Stomach (tissue), 9 donors: ENCODE results near the gene SIGLEC8. TPM values are rescaled to one million over a fixed set of nuclear protein-coding genes. Genes with fewer than 3 reads are reported as not detected.

Source experiments
- DNase-seq, 2 donors: peaks; one replicate each; pipeline versions ENCODE4 v3.0.0 to v3.0.0-alpha.2; 2013 to 2019
- H3K27ac ChIP-seq, 5 donors: fragments of 200-600 bp in 4 of 5; sonication (generic) in 4 of 5; one replicate each; pipeline ENCODE4 v1.5.1; 2013 to 2019; ENCODE audit warnings: mild to moderate bottlenecking in 1 of 5, moderate library complexity in 1 of 5
- H3K27me3 ChIP-seq, 3 donors: fragments of 200-600 bp; sonication (generic); one replicate each; pipeline ENCODE4 v1.5.1; 2017 to 2019; ENCODE audit warnings: mixed run types in 1 of 3
- H3K36me3 ChIP-seq, 4 donors: fragments of 200-600 bp; sonication (generic); 1 replicate in 3 of 4; 2 replicates in 1 of 4; pipeline ENCODE4 v1.5.1; 2016 to 2019
- H3K4me1 ChIP-seq, 4 donors: fragments of 200-600 bp; sonication (generic); one replicate each; pipeline ENCODE4 v1.5.1; 2016 to 2019
- H3K4me3 ChIP-seq, 4 donors: fragments of 200-600 bp; sonication (generic) in 3 of 4; one replicate each; pipeline ENCODE4 v1.5.1; 2016 to 2019; ENCODE audit warnings: mild to moderate bottlenecking in 1 of 4
- H3K9me3 ChIP-seq, 4 donors: fragments of 200-600 bp; sonication (generic); one replicate each; pipeline ENCODE4 v1.5.1; 2016 to 2019
- CTCF ChIP-seq, 7 experiments: fragments of 450-650 bp in 4 of 7; fragments of 200-600 bp in 3 of 7; sonication (generic) in 3 of 7; IDR thresholded peaks; one replicate each; pipeline ENCODE4 v1.5.1; 2016 to 2019; ENCODE audit warnings: antibody characterized with exemption in 7 of 7, control low read depth in 2 of 7, mild to moderate bottlenecking in 1 of 7
- EP300 ChIP-seq: sonication (generic); formaldehyde crosslinking; IDR thresholded peaks from one replicate; pipeline ENCODE4 v1.6.1; 2017; ENCODE audit warnings: antibody characterized with exemption
- POLR2A ChIP-seq, 4 donors: fragments of 450-650 bp; IDR thresholded peaks; one replicate each; pipeline ENCODE4 v1.6.1; 2016; ENCODE audit warnings: antibody characterized with exemption in 4 of 4, control low read depth in 2 of 4, mild to moderate bottlenecking in 1 of 4, moderate library complexity in 1 of 4
- POLR2AphosphoS5 ChIP-seq, 3 donors: sonication (generic); formaldehyde crosslinking; IDR thresholded peaks; one replicate each; pipeline ENCODE4 v1.6.1; 2016; ENCODE audit warnings: antibody characterized with exemption in 3 of 3
- WGBS, 5 donors: extraction: QIAGEN DNeasy Blood & Tissue Kit in 3 of 5; methylation state at CpG; one replicate each; pipeline versions ENCODE4 v1.1.5 to v1.1.7; 2013 to 2018; 5-methylcytosine and 5-hydroxymethylcytosine counted together
- intact Hi-C: fragments of 100-400 bp; cut with DNase I; formaldehyde crosslinking; loops from one replicate; pipeline ENCODE4 v1.15.1; 2023; ENCODE audit warnings: low total_unique reads
- polyA plus RNA-seq, 3 donors: library from polyadenylated mRNA; stranded (reverse); fragments of 200-250 nt; gene quantifications; one replicate each; pipeline ENCODE4 v1.2.3, GENCODE V29; 2013
- total RNA-seq, 5 donors: library from RNA; depleted of rRNA; stranded (reverse); fragments of >200 nt; gene quantifications; one replicate each; pipeline versions ENCODE4 v1.1.0 to v1.2.3, GENCODE V29; 2014 to 2016
- donor health status: healthy with polysubstance abuse.
- donor health status: Bipolar disorder and iron deficiency.
- donor health status: healthy.

Gene SIGLEC8
- total and polyA plus RNA-seq, 8 donors, result 0.20 to 2.3 (median 1.1) TPM; not detected in 3

GRCh38 chr19:51472607-51473006, 14.4 kb upstream of the SIGLEC8 start:
- Histone ChIP-seq H3K9me3 (no peaks in the 10 kb centered on the region), H3K4me3 (no peak overlapping the region), H3K4me1 (peaks cover 0 to 16% (median 0%) of the 10 kb centered on the region in 4 donors), H3K27me3 (peaks cover 0 to 44% (median 8%) of the 10 kb centered on the region in 3 donors), H3K27ac (no peak overlapping the region), H3K36me3 (no peaks in the 10 kb centered on the region)
- intact Hi-C loops, result loop anchor here (5.0 kb wide), 1 partner anchor 185 kb away; no protein-coding TSS in a partner anchor
- DNase-seq, result no peak
- WGBS, 5 donors, result 9 to 18% (median 13%) methylated on average over 4 of the region's 4 CpGs
- TF ChIP-seq POLR2AphosphoS5 (IDR thresholded peaks at IDR 0.05), result no peak
- no peak for TF ChIP-seq EP300
- TF ChIP-seq POLR2A (IDR thresholded peaks at IDR 0.05), result no peak
- no peak for TF ChIP-seq CTCF (IDR thresholded peaks at IDR 0.05)

- Histone ChIP-seq H3K27me3 (peaks cover 0 to 44% (median 8%) of the 10 kb centered on the region in 3 donors), H3K27ac (no peak overlapping the region), H3K4me3 (no peak overlapping the region), H3K36me3 (no peaks in the 10 kb centered on the region), H3K4me1 (peaks cover 0 to 16% (median 0%) of the 10 kb centered on the region in 4 donors), H3K9me3 (no peaks in the 10 kb centered on the region)
- TF ChIP-seq CTCF (IDR thresholded peaks at IDR 0.05), result no peak
- no peak for TF ChIP-seq EP300
- no peak for TF ChIP-seq POLR2AphosphoS5 (IDR thresholded peaks at IDR 0.05)
- TF ChIP-seq POLR2A (IDR thresholded peaks at IDR 0.05), result no peak
- WGBS, 5 donors, result 53 to 76% (median 69%) methylated on average over 1 of the region's 1 CpG
- intact Hi-C loops, result loop anchor here (5.0 kb wide), 1 partner anchor 186 kb away; no protein-coding TSS in a partner anchor
- DNase-seq, result no peak
These were observed 13.3 kb upstream of the SIGLEC8 start for GRCh38 chr19:51471527-51471926.

- Histone ChIP-seq H3K36me3 (no peaks in the 10 kb centered on the region), H3K27me3 (peaks cover 0 to 44% (median 8%) of the 10 kb centered on the region in 3 donors), H3K9me3 (no peaks in the 10 kb centered on the region), H3K27ac (no peak overlapping the region), H3K4me1 (peaks cover 0 to 16% (median 0%) of the 10 kb centered on the region in 4 donors), H3K4me3 (no peak overlapping the region)
- WGBS, 5 donors, result 75 to 80% (median 78%) methylated on average over 9 of the region's 9 CpGs
- DNase-seq, result no peak
- no peak for TF ChIP-seq POLR2AphosphoS5 (IDR thresholded peaks at IDR 0.05)
- no peak for TF ChIP-seq EP300
- TF ChIP-seq CTCF (IDR thresholded peaks at IDR 0.05), result no peak
- no peak for TF ChIP-seq POLR2A (IDR thresholded peaks at IDR 0.05)
- intact Hi-C loops, result loop anchor here (5.0 kb wide), 1 partner anchor 186 kb away; no protein-coding TSS in a partner anchor
These were observed 12.7 kb upstream of the SIGLEC8 start for GRCh38 chr19:51470966-51471365.

- intact Hi-C loops, result loop anchor here (5.0 kb wide), 1 partner anchor 188 kb away; no protein-coding TSS in a partner anchor
- Histone ChIP-seq H3K36me3 (no peaks in the 10 kb centered on the region), H3K27ac (no peak overlapping the region), H3K27me3 (peaks cover 0 to 55% (median 8%) of the 10 kb centered on the region in 3 donors), H3K4me3 (no peak overlapping the region), H3K9me3 (no peaks in the 10 kb centered on the region), H3K4me1 (peaks cover 0 to 13% (median 0%) of the 10 kb centered on the region in 4 donors)
- 47 to 82% (median 56%) methylated on average over 1 of the region's 1 CpG for WGBS, 5 donors
- peak in 1 of 2 donors; percentile 2 for DNase-seq
- no peak for TF ChIP-seq EP300
- TF ChIP-seq POLR2AphosphoS5 (IDR thresholded peaks at IDR 0.05), result no peak
- TF ChIP-seq CTCF (IDR thresholded peaks at IDR 0.05), result no peak
- TF ChIP-seq POLR2A (IDR thresholded peaks at IDR 0.05), result no peak
These were observed 11.4 kb upstream of the SIGLEC8 start for GRCh38 chr19:51469629-51470028.
